ENCODE measurements around the gene ARSG. TPM values are rescaled to one million over a fixed set of nuclear protein-coding genes. Genes with fewer than 3 reads are reported as not detected.

ARSG gene
- polyA plus RNA-seq, 2 of the 4 experiments (the other 2 are of a cell fraction), result 0.57 to 1.7 TPM

DNA sequence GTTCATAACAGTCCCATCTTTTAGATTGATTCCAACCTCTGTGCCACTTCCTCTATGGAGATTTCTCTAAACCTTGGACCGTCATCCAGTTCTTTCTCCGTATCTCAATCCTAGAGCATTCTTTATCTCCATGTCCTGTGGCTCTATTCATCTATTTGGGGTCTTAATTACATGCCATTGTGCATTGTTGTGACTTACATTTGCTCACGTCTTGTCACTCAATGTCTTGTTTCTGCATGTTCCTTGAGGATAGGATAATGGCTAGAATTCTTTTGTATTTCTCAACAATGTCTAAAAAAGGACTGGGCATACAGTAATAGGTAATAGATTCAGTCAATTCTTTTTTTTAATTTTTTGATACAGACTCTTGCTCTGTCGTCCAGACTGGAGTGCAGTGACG lies 50.2 kb downstream of the ARSG start:
- FAIRE-seq, result no peak
- CTCF ChIA-PET, result interaction anchor here (1.0 to 2.1 kb wide), 2 partner anchors 9 to 57 kb away, joined by 4 to 7 read pairs; no protein-coding TSS in a partner anchor
- Histone ChIP-seq H3K4me2 (no peak overlapping the region), H3K4me1 (no peaks in the 10 kb centered on the region), H3K9me3 (no peaks in the 10 kb centered on the region), H3K27ac (no peak overlapping the region), H3K4me3 (no peak overlapping the region)
- WGBS (ENCODE audit: missing lambda C conversion rate), result 71% methylated on average over 5 of the region's 5 CpGs
- POLR2A ChIA-PET, result no interaction called here
- no peak for ATAC-seq
- TF ChIP-seq, protein P1, sequence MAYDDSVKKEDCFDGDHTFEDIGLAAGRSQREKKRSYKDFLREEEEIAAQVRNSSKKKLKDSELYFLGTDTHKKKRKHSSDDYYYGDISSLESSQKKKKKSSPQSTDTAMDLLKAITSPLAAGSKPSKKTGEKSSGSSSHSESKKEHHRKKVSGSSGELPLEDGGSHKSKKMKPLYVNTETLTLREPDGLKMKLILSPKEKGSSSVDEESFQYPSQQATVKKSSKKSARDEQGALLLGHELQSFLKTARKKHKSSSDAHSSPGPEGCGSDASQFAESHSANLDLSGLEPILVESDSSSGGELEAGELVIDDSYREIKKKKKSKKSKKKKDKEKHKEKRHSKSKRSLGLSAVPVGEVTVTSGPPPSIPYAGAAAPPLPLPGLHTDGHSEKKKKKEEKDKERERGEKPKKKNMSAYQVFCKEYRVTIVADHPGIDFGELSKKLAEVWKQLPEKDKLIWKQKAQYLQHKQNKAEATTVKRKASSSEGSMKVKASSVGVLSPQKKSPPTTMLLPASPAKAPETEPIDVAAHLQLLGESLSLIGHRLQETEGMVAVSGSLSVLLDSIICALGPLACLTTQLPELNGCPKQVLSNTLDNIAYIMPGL (CRISPR knock-in tag; IDR thresholded peaks at IDR 0.05; ENCODE audit: borderline replicate concordance), result no peak
- TF ChIP-seq CBX2 (IDR thresholded peaks at IDR 0.05; ENCODE audit: borderline replicate concordance, low read depth), result no peak
- no peak for TF ChIP-seq HOXB5 (CRISPR knock-in tag; IDR thresholded peaks at IDR 0.05)
- TF ChIP-seq HOXA7 (CRISPR knock-in tag; IDR thresholded peaks at IDR 0.05), result no peak
- no peak for TF ChIP-seq GATA3 (IDR thresholded peaks at IDR 0.05; ENCODE audit: borderline replicate concordance)
- TF ChIP-seq, protein P2, sequence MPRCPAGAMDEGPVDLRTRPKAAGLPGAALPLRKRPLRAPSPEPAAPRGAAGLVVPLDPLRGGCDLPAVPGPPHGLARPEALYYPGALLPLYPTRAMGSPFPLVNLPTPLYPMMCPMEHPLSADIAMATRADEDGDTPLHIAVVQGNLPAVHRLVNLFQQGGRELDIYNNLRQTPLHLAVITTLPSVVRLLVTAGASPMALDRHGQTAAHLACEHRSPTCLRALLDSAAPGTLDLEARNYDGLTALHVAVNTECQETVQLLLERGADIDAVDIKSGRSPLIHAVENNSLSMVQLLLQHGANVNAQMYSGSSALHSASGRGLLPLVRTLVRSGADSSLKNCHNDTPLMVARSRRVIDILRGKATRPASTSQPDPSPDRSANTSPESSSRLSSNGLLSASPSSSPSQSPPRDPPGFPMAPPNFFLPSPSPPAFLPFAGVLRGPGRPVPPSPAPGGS (IDR thresholded peaks at IDR 0.05), result no peak
- TF ChIP-seq EHF (CRISPR knock-in tag; IDR thresholded peaks at IDR 0.05), result no peak
- TF ChIP-seq CEBPB (IDR thresholded peaks at IDR 0.05), result no peak
- no peak for TF ChIP-seq ZFP36 (IDR thresholded peaks at IDR 0.05; ENCODE audit: borderline replicate concordance, partially characterized antibody)
- no peak for TF ChIP-seq POLR2A (IDR thresholded peaks at IDR 0.05; ENCODE audit: low read length)
- no peak for TF ChIP-seq KDM1A (IDR thresholded peaks at IDR 0.05; ENCODE audit: low read depth)
- no peak for TF ChIP-seq CBX8 (IDR thresholded peaks at IDR 0.05)
- TF ChIP-seq FOSL2 (IDR thresholded peaks at IDR 0.05), result no peak
- no peak for TF ChIP-seq FOSL2 (CRISPR knock-in tag; IDR thresholded peaks at IDR 0.05)
- no peak for TF ChIP-seq EHMT2 (IDR thresholded peaks at IDR 0.05; ENCODE audit: low read depth)
- no peak for DNase-seq (ENCODE audit: low read depth in 1 of 2, low spot score in 1 of 2)

DNA sequence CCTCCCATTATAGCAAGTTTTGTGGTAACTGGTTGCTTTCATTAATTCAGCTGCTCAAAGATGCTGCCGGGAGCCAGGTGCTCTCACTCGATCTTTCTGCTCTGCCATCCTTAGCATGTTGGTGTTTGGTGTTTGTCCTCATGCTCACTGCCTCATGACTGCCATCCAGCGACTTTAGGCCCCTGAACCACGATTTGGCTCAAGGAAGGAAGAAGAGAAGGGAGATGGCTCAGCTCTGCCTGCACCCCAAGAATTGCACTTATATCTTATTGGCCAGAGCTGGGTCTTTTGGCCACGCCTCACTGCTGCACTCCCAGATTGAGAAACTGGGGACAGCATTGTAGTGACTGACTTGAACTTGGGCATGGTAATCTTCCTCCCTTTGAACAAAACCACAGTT lies 52.7 kb downstream of the ARSG start:
- 47% methylated on average over 5 of the region's 5 CpGs for WGBS (ENCODE audit: missing lambda C conversion rate)
- H3K4me1 ChIP-seq, result no peaks in the 10 kb centered on the region
- no peaks in the 10 kb centered on the region for H3K9me3 ChIP-seq
- CTCF ChIA-PET, result interaction anchor here (0.6 to 3.6 kb wide), 5 partner anchors 13 to 187 kb away, joined by 3 to 13 read pairs (median 3); no protein-coding TSS in a partner anchor
- DNase-seq (ENCODE audit: low read depth in 1 of 2, low spot score in 1 of 2) (peak in 1 of 2 experiments; percentile 12), FAIRE-seq (no peak), ATAC-seq (peak; percentile 42 to 57; a peak in 4 of 6 replicates)
- H3K27ac ChIP-seq, result no peak overlapping the region
- no peak for TF ChIP-seq EP300 (IDR thresholded peaks at IDR 0.05)
- no peak for TF ChIP-seq TFCP2L1 (CRISPR knock-in tag; IDR thresholded peaks at IDR 0.05)
- H3K4me2 ChIP-seq, result no peak overlapping the region
- H3K4me3 ChIP-seq, result no peak overlapping the region
- POLR2A ChIA-PET, result no interaction called here

DNA sequence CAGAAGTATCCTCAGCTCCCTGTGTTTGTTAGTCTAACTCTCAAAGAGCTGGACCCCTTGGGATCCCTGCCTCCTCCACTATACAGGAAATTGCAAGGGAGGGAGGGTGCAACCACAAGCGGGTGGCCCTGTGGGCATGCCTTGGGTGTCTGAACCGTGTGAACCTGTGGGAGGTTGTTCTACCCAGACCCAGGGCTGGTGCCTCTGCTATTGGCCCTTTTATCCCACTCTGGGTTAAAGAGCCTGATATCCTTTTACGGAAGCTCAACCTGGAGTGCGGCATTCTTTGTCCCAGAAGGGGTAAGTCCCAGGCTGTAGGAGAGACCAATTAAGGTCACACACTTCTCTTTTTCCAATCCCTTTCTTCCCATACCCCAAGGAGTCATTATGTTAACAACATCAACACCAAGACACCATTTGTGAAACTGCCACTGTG lies 53.4 kb downstream of the ARSG start:
- H3K4me2 ChIP-seq, result no peak overlapping the region
- no peaks in the 10 kb centered on the region for H3K4me1 ChIP-seq
- WGBS (ENCODE audit: missing lambda C conversion rate), result 76% methylated on average over 4 of the region's 4 CpGs
- no peak; a peak in 2 of 6 replicates for ATAC-seq
- DNase-seq (ENCODE audit: low read depth in 1 of 2, low spot score in 1 of 2), result no peak
- CTCF ChIA-PET, result interaction anchor here (0.6 to 3.6 kb wide), 6 partner anchors 9 to 187 kb away, joined by 3 to 13 read pairs (median 3); no protein-coding TSS in a partner anchor
- POLR2A ChIA-PET, result no interaction called here
- H3K27ac ChIP-seq, result no peak overlapping the region
- H3K9me3 ChIP-seq, result no peaks in the 10 kb centered on the region
- no peak overlapping the region for H3K4me3 ChIP-seq
- FAIRE-seq, result no peak
- no peak for TF ChIP-seq HDAC2 (IDR thresholded peaks at IDR 0.05)
- TF ChIP-seq NR3C1 (IDR thresholded peaks at IDR 0.05), result no peak
- TF ChIP-seq CBX8 (IDR thresholded peaks at IDR 0.05), result no peak
- TF ChIP-seq, protein P3, sequence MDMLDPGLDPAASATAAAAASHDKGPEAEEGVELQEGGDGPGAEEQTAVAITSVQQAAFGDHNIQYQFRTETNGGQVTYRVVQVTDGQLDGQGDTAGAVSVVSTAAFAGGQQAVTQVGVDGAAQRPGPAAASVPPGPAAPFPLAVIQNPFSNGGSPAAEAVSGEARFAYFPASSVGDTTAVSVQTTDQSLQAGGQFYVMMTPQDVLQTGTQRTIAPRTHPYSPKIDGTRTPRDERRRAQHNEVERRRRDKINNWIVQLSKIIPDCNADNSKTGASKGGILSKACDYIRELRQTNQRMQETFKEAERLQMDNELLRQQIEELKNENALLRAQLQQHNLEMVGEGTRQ (IDR thresholded peaks at IDR 0.05), result no peak
- TF ChIP-seq HEYL (CRISPR knock-in tag; IDR thresholded peaks at IDR 0.05), result no peak
- TF ChIP-seq, protein P2 (IDR thresholded peaks at IDR 0.05), result no peak
- no peak for TF ChIP-seq EP300 (IDR thresholded peaks at IDR 0.05)
- TF ChIP-seq JUNB (IDR thresholded peaks at IDR 0.05), result no peak
- TF ChIP-seq SMC3 (IDR thresholded peaks at IDR 0.05), result no peak
- no peak for TF ChIP-seq RFX5 (IDR thresholded peaks at IDR 0.05)
- no peak for TF ChIP-seq TP53 (CRISPR knock-in tag; IDR thresholded peaks at IDR 0.05)
- TF ChIP-seq HOXB13 (CRISPR knock-in tag; IDR thresholded peaks at IDR 0.05; ENCODE audit: low read depth), result no peak
- TF ChIP-seq GATA3 (IDR thresholded peaks at IDR 0.05; ENCODE audit: borderline replicate concordance), result no peak
- TF ChIP-seq, protein P4, sequence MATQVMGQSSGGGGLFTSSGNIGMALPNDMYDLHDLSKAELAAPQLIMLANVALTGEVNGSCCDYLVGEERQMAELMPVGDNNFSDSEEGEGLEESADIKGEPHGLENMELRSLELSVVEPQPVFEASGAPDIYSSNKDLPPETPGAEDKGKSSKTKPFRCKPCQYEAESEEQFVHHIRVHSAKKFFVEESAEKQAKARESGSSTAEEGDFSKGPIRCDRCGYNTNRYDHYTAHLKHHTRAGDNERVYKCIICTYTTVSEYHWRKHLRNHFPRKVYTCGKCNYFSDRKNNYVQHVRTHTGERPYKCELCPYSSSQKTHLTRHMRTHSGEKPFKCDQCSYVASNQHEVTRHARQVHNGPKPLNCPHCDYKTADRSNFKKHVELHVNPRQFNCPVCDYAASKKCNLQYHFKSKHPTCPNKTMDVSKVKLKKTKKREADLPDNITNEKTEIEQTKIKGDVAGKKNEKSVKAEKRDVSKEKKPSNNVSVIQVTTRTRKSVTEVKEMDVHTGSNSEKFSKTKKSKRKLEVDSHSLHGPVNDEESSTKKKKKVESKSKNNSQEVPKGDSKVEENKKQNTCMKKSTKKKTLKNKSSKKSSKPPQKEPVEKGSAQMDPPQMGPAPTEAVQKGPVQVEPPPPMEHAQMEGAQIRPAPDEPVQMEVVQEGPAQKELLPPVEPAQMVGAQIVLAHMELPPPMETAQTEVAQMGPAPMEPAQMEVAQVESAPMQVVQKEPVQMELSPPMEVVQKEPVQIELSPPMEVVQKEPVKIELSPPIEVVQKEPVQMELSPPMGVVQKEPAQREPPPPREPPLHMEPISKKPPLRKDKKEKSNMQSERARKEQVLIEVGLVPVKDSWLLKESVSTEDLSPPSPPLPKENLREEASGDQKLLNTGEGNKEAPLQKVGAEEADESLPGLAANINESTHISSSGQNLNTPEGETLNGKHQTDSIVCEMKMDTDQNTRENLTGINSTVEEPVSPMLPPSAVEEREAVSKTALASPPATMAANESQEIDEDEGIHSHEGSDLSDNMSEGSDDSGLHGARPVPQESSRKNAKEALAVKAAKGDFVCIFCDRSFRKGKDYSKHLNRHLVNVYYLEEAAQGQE (IDR thresholded peaks at IDR 0.05), result no peak
- TF ChIP-seq MYC (IDR thresholded peaks at IDR 0.05; ENCODE audit: borderline replicate concordance, low read length), result no peak
- no peak for TF ChIP-seq SREBF2 (IDR thresholded peaks at IDR 0.05)
